OCI-LY3 (cell line): ENCODE data around the gene IL17RB.

ENCODE experiments used
- EZH2phosphoT487 ChIP-seq: fragments of 200-600 bp; shearing (Covaris generic); IDR thresholded peaks from 2 replicates; pipeline ENCODE4 v1.6.1; 2018; ENCODE audit warnings: antibody characterized with exemption, mixed run types, low read depth
- TF ChIP-seq, protein P1 (sequence below): fragments of 200-600, 300-600 bp; sonication (generic); IDR thresholded peaks from 2 replicates; pipeline ENCODE4 v1.5.1; 2014; ENCODE audit warnings: antibody characterized with exemption, low read length, low read depth

DNA sequence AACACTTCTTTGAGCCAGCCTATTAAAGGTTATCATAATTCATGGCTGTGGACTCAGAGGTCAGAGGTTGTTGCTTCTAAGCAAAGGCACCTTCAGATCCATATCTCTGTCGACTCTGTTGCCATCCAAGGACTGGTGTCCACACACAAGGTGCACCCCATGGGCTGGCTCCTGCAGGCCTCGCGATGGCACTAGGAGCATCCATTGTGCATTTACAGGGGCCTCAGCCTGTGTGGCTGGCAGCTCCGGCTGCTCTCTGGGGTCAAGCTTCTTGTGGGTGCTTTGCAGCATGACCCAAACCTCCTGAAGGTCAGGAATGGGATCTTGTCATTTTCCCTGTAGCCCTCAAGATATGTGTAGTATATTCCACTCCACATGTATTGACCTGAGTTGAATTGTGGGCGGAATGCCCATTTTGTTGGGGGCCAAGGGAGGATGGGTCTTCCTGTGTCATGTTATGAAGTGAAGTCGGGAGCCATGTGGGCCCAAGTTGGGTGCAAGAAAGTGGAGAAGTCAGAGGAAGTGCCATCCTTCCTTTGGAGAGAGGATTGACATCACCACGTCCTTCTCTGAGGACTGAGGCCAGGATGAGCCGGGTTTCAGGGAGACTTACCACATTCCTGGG, 44.0 kb upstream of the IL17RB start:
- TF ChIP-seq, protein P1, sequence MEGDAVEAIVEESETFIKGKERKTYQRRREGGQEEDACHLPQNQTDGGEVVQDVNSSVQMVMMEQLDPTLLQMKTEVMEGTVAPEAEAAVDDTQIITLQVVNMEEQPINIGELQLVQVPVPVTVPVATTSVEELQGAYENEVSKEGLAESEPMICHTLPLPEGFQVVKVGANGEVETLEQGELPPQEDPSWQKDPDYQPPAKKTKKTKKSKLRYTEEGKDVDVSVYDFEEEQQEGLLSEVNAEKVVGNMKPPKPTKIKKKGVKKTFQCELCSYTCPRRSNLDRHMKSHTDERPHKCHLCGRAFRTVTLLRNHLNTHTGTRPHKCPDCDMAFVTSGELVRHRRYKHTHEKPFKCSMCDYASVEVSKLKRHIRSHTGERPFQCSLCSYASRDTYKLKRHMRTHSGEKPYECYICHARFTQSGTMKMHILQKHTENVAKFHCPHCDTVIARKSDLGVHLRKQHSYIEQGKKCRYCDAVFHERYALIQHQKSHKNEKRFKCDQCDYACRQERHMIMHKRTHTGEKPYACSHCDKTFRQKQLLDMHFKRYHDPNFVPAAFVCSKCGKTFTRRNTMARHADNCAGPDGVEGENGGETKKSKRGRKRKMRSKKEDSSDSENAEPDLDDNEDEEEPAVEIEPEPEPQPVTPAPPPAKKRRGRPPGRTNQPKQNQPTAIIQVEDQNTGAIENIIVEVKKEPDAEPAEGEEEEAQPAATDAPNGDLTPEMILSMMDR, result no peak
- no peak for TF ChIP-seq EZH2phosphoT487
